ENCODE measurements around the gene ANK2.

- no peak for TF ChIP-seq CTCF (IDR thresholded peaks at IDR 0.05)
- TF ChIP-seq EZH2 (IDR thresholded peaks at IDR 0.05), result no peak
- TF ChIP-seq EZH2phosphoT487 (IDR thresholded peaks at IDR 0.05), result no peak
These were observed 3.0 kb downstream of the ANK2 start for GRCh38 chr4:113052379-113052951.
